HG02798 (cell line): ENCODE measurements around the gene TIMP2.

Source experiments
- ATAC-seq: cut with Tn5 transposase; IDR thresholded peaks from one replicate; pipeline ENCODE4 v1.9.1; 2021; ENCODE audit warnings: mild to moderate bottlenecking; ENCODE audit not compliant: unreplicated experiment, poor library complexity

Gene TIMP2

GRCh38 chr17:78821961-78822360, 103.2 kb downstream of the TIMP2 start:
- no peak for ATAC-seq

GRCh38 chr17:78820841-78821240, 104.3 kb downstream of the TIMP2 start:
- no peak for ATAC-seq

GRCh38 chr17:78819806-78820792, 105.1 kb downstream of the TIMP2 start:
- no peak for ATAC-seq

GRCh38 chr17:78819402-78819801, 105.8 kb downstream of the TIMP2 start:
- ATAC-seq = no peak

- no peak for ATAC-seq
Observed at GRCh38 chr17:78818932-78819331, 106.3 kb downstream of the TIMP2 start.

- ATAC-seq = no peak
Observed at GRCh38 chr17:78818152-78818846, 106.9 kb downstream of the TIMP2 start.

- no peak for ATAC-seq
Observed at GRCh38 chr17:78817123-78817522, 108.1 kb downstream of the TIMP2 start.

- ATAC-seq = no peak
Observed at GRCh38 chr17:78815696-78816095, 109.5 kb downstream of the TIMP2 start.

GRCh38 chr17:78812855-78813254, 112.3 kb downstream of the TIMP2 start:
- ATAC-seq = no peak

- ATAC-seq = no peak
Observed at GRCh38 chr17:78808163-78808562, 117.0 kb downstream of the TIMP2 start.

GRCh38 chr17:78806451-78806850, 118.7 kb downstream of the TIMP2 start:
- no peak for ATAC-seq

- ATAC-seq = no peak
Observed at GRCh38 chr17:78805301-78805700, 119.9 kb downstream of the TIMP2 start.

GRCh38 chr17:78804777-78805176, 120.4 kb downstream of the TIMP2 start:
- ATAC-seq = no peak

- no peak for ATAC-seq
Observed at GRCh38 chr17:78803186-78803845, 121.9 kb downstream of the TIMP2 start.
